SH-SY5Y (cell line): ENCODE data around the gene ZNF276.

Source experiments
- GATA2 ChIP-seq: IDR thresholded peaks from 2 replicates; pipeline ENCODE4 v1.6.1; 2011; ENCODE audit warnings: mild to moderate bottlenecking, low read depth, low read length
- GATA3 ChIP-seq: IDR thresholded peaks from 2 replicates; pipeline ENCODE4 v1.6.1; 2011; ENCODE audit warnings: low read depth, mild to moderate bottlenecking, low read length, moderate library complexity

The ZNF276 gene

GRCh38 chr16:89693289-89693731 lies 28.0 kb upstream of the ZNF276 start:
- no peak for TF ChIP-seq GATA2
- no peak for TF ChIP-seq GATA3

GRCh38 chr16:89693931-89694783 lies 27.2 kb upstream of the ZNF276 start:
- TF ChIP-seq GATA3 (no peak), GATA2 (no peak)

DNA sequence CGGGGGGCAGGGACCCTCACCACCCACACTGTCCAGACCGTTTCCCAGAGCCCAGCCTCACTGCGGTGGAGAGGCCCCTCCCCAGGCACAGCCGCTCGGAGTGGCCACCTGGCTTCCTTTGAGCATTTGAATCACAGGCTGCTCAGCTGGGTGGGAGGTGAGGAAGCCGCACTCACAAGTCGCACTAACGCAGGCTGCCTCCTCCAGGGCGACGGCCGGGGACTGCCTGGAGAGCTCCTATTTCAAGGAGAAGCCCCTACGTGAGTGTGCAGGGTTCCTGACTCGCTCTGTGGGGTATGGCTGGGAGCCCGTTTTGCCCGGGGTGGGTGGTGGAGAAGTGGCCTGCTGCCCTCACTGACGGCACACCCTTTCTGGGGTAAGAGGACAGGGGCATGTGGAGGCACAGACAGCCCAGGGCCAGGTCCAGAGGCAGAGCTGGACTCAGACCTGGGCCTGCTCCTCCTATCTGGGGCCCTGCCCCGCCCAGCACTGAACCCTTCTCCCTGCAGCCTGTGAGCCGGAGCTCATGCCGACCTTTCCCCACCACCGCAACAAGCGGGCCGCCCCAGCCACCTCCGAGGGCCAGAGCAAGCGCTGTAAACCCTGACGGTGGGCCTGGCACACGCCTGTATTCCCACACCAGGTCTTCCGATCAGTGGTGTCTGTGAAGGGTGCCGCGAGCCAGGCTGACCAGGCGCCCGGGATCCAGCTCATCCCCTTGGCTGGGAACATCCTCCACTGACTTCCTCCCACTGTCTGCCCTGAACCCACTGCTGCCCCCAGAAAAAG lies 26.1 kb upstream of the ZNF276 start:
- no peak for TF ChIP-seq GATA3
- no peak for TF ChIP-seq GATA2

GRCh38 chr16:89695875-89696669 lies 25.3 kb upstream of the ZNF276 start:
- TF ChIP-seq GATA3: no peak
- TF ChIP-seq GATA2: no peak

GRCh38 chr16:89696670-89697128 lies 24.6 kb upstream of the ZNF276 start:
- no peak for TF ChIP-seq GATA2
- TF ChIP-seq GATA3: no peak

- TF ChIP-seq GATA3 (no peak), GATA2 (no peak)
Measured at GRCh38 chr16:89697161-89697615, 24.1 kb upstream of the ZNF276 start.

DNA sequence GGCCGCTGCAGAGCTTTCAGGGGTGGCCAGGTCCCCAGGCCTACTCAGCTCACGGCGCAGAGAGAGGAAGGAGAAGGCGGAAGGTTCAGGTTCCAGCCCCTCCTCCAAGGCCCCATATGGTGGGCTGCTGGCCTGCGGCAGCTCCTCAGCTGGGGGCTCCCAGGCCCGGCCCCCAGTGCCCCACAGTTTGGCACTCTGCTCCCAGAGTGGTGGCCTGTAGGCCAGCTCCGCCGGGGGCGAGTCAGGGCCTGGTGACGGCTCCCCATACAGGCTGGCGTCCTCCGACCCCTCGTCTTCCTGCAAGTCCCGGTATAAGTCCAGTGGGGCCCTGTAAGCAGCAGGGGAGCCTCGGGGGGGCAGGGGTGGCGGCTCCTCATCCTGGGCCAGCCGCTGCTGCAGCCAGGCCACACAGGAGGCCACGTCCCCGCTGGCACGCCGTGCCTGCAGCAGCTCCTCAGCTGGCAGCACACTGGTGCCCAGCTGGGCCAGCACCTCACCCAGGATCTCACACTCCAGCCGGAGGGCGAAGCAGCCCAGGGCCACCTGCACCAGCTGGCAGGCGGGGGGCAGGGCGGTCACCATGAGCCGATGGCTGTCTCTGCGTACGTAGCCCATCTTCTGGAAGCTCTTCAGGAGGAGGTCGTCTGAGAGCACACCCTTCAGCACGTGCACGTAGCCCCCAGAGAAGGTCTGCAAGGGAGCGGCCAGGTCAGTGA lies 23.6 kb upstream of the ZNF276 start:
- TF ChIP-seq GATA2 (no peak), GATA3 (no peak)

DNA sequence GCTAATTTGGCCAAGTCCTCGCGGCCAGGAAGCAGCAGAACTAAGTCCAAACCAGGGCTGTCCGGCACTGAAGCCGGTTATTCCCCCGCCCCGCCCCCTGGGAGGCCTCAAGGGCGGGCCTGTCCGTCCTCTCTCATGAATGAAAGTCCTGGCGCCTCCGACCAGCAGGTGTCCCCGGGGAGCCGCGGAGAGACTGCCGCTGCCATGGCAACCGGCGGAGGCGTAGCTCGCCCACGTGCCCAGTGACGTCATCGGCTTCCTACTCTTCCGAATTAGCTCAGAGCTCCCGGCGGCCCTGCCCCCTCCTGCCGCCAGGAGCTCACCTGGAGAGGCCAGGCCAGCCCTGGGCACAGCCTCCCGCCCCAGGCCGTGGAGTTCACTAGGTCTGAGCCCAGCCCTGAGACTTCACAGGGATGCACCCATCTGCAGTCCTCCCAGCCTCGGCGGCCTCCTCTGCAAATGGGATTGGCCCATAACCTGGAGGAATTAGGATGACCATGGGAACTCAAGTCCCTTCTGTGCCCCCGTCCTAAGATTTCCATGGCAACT lies 21.2 kb upstream of the ZNF276 start:
- TF ChIP-seq GATA2 (no peak), GATA3 (no peak)

DNA sequence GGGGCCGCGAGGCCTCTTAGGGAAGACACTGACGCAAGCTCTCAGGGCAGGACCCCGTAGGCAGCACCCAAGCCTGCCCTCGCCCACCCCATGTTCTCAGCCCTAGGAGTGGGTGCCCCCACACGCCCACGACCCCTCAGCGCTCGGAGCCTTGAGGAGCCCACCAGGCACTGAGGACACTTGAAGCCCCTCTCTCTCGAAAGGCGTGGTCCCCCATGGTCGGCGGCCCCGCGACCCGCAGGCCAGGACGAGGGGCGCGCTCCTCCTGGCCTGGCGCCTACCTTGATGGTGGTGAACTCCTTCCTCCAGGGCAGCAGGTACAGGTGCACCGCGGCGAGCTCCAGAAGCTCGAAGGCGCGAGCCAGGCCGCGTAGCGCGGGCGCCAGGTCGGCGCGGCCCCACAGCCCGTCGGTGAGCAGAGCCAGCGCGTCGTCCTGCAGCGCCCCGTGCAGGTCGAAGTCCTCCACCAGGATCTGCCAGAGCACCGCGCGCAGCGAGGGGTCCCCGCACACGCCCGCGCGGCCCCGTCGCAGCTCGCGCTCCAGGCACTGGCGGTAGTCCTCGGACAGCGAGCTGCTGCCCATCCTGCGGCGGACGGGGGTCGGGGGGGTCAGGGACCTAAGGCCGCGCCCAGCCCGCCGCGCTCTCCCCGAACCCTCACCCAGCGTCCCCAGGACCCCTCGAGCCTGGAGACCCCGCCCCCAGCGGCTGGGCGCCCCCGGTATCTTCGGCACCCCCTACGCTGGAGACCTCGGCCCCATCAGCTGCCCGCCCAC lies 20.5 kb upstream of the ZNF276 start:
- no peak for TF ChIP-seq GATA2
- TF ChIP-seq GATA3: no peak

DNA sequence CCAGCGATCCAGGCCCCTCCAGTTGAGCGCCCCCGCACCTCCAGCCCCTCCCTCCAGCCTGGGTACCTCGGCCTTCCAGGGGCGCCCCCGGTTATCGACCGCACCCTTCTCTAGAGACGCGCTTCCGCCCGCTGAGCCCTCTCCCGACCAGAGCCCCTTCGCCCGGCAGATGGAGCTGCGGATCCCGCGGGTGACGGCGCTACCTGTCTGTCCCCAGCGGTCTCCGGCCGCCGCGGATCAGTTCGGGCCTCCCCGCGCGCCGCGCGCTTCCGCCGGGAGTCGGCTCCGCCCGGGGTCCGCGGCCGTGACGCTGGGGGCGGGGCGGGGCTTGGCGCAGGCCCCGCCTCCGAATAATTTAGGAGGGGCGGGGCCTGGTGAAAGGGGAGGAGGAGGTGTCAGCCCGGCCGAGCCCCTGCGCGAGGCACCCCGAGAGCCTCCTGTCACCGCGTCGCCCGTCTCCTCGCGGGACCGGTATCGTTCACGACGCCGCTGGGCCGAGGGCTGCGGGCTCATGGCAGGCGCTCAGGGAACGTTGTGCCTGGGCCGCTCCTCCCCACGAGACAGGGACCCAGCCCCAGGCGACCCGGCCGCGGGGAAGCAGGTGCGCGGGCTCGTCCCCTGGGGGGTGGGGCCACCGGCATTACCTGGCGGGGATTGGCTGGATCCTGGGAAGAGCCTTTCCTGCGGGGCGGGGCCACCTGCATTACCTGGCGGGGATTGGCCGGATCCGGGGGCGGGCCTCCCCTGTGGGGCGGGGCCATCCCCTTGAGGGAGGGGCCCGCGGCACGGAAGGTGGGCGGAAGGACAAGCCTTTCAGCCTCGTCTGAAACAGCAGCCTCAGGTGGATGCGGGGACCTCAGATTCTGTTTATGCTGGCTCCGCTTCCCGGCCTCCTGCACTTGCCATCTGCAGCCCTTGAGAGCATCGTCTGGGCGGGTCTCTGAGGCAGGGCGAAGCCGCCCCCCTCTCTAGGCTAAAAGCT lies 19.6 kb upstream of the ZNF276 start, which contains the start of gene SPATA2L:
TSS of gene SPATA2L (minus strand) at position 281 of the 982 bp plus-strand sequence. CDS start 473 bp downstream, outside the sequence.
- TF ChIP-seq GATA2: no peak
- TF ChIP-seq GATA3: no peak

DNA sequence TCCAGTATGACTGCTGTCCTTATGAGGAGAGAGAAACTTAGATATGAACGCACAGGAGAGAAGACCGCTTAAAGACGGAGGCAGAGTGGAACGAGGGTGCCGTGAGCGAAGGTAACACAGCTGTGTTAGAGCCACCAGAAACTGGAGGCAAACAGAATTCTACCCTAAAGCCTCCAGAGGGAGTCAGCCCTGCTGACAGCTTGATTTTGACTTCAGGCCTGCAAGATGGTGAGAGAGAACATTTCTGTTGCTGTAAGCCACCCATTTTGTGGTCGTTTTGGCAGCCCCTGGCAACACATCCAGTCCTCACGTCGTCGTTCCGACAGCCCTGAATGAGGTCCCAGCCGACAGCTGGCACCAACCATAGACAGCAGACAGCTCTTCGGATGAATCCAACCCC lies 17.1 kb upstream of the ZNF276 start:
- no peak for TF ChIP-seq GATA3
- no peak for TF ChIP-seq GATA2

GRCh38 chr16:89705006-89705405 lies 16.3 kb upstream of the ZNF276 start:
- TF ChIP-seq GATA2 (no peak), GATA3 (no peak)
